ENCODE data around the gene CD177.

- TF ChIP-seq, protein P1, sequence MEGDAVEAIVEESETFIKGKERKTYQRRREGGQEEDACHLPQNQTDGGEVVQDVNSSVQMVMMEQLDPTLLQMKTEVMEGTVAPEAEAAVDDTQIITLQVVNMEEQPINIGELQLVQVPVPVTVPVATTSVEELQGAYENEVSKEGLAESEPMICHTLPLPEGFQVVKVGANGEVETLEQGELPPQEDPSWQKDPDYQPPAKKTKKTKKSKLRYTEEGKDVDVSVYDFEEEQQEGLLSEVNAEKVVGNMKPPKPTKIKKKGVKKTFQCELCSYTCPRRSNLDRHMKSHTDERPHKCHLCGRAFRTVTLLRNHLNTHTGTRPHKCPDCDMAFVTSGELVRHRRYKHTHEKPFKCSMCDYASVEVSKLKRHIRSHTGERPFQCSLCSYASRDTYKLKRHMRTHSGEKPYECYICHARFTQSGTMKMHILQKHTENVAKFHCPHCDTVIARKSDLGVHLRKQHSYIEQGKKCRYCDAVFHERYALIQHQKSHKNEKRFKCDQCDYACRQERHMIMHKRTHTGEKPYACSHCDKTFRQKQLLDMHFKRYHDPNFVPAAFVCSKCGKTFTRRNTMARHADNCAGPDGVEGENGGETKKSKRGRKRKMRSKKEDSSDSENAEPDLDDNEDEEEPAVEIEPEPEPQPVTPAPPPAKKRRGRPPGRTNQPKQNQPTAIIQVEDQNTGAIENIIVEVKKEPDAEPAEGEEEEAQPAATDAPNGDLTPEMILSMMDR (IDR thresholded peaks at IDR 0.05), result no peak
- no peak for TF ChIP-seq EZH2phosphoT487 (IDR thresholded peaks at IDR 0.05)
- no peak for TF ChIP-seq EZH2 (IDR thresholded peaks at IDR 0.05)
Measured at GRCh38 chr19:43309466-43309865, 44.0 kb upstream of the CD177 start.

All from neural progenitor cell (in vitro differentiated cells).